Esophagus muscularis mucosa (tissue), 3 donors: Measurements from ENCODE around the gene CPA3.

Source experiments
- CTCF ChIP-seq, 3 experiments: fragments of 200-600 bp in 2 of 3; fragments of 450-650 bp in 1 of 3; sonication (generic) in 2 of 3; IDR thresholded peaks; one replicate each; pipeline ENCODE4 v1.5.1; 2017 to 2019; ENCODE audit warnings: antibody characterized with exemption in 3 of 3, mild to moderate bottlenecking in 2 of 3, moderate library complexity in 1 of 3
- POLR2A ChIP-seq: fragments of 450-650 bp; IDR thresholded peaks from one replicate; pipeline ENCODE4 v1.6.1; 2017; ENCODE audit warnings: antibody characterized with exemption, moderate library complexity, mild to moderate bottlenecking, low read depth
- POLR2AphosphoS5 ChIP-seq, 2 donors: sonication (generic); formaldehyde crosslinking; IDR thresholded peaks; one replicate each; pipeline ENCODE4 v1.6.1; 2017; ENCODE audit warnings: antibody characterized with exemption in 2 of 2

DNA sequence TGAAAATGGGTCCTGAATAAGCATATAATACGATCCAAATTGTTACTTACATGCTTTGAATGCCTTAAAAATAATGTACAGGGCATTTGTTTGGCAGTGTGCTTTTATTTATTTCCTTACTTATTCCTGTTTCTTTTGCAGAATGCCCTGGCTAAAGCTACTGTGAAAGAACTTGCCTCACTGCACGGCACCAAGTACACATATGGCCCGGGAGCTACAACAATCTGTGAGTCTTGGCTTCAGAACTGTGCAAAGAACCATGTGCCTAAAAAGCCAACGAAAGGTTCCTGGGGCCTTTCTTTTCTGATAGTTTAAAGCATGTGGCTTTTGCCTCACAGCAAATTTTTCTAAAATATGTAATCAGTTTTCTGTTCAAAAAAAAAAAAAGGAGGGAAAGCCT, 7.8 kb upstream of the CPA3 start:
- TF ChIP-seq CTCF (IDR thresholded peaks at IDR 0.05), result no peak
- no peak for TF ChIP-seq POLR2A
- no peak for TF ChIP-seq POLR2AphosphoS5 (IDR thresholded peaks at IDR 0.05)
